ENCODE results near the gene E2F4. TPM values are rescaled to one million over a fixed set of nuclear protein-coding genes. Genes with fewer than 3 reads are reported as not detected.

Gene E2F4
- total RNA-seq, 8 experiments from 2014 or later, result 27.7 to 83.7 (median 48.5) TPM

GRCh38 chr16:67162506-67163163 is 29.3 kb upstream of the E2F4 start:
- 0 to 100% (median 23%) methylated on average over 1 to 11 of the region's 44 CpGs; no CpG with 5 or more reads in 1 of the 10 experiments for WGBS, 10 experiments
- Histone ChIP-seq H3K4me3 (peak overlapping the region; percentile 35 to 47 (median 37)), H3K4me1 (replicated peaks in 1 of 2) (peaks cover 5 to 27% of the 10 kb centered on the region in 2 donors), H3K27ac (peak overlapping the region; percentile 81 to 88)
- ATAC-seq (replicated peaks in 6 of 8), result no peak
- in situ Hi-C loops (cut with MboI; ENCODE audit: low pct_unique_long_range_greater_than_20kb in 2 of 9, low sequenced_read_pairs in 9 of 9, unreplicated experiment in 9 of 9), result loop anchor here in 8 of 9 experiments (25.0 kb wide), 2 partner anchors 175 to 200 kb away; partner anchors contain the start of genes CES3 (in 7 of the 8) and CES4A (in 1 of the 8)

DNA sequence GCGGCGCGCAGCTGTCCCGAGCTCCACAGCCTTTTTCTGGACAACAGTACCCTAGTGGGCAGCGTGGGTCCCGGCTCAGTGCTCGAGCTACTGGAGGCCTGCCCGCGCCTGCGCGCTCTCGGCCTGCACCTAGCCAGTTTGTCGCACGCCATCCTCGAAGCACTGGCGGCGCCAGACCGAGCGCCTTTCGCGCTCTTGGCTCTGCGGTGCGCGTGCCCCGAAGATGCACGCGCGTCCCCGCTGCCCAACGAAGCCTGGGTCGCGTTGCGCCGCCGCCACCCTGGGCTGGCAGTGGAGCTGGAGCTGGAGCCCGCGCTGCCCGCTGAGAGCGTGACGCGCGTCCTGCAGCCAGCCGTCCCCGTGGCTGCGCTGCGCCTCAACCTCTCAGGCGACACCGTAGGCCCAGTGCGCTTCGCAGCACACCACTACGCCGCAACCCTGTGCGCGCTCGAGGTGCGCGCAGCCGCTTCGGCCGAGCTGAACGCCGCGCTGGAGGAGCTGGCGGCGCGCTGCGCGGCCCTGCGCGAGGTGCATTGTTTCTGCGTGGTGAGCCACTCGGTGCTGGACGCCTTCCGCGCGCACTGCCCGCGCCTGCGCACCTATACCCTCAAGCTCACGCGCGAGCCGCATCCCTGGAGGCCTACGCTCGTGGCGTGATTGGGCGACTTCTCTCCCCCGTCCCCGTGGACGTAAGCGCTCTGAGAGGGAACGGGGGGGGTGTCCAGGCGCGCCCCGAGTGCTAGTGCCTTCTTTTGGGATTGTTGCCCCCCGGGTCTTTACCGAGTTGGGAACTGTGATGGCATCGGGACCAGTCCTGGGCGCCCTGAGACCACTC is 28.6 kb upstream of the E2F4 start:
- WGBS, 10 experiments, result 0 to 20% (median 3%) methylated on average over 1 to 24 of the region's 99 CpGs; no CpG with 5 or more reads in 5 of the 10 experiments
- Histone ChIP-seq H3K4me3 (peak overlapping the region; percentile 35 to 47 (median 37)), H3K4me1 (replicated peaks in 1 of 2) (peaks cover 5 to 27% of the 10 kb centered on the region in 2 donors), H3K27ac (peak overlapping the region; percentile 81 to 88)
- peak in 5 of 8 experiments; percentile 76 to 83 (median 78) for ATAC-seq (replicated peaks in 6 of 8)
- in situ Hi-C loops (cut with MboI; ENCODE audit: low pct_unique_long_range_greater_than_20kb in 2 of 9, low sequenced_read_pairs in 9 of 9, unreplicated experiment in 9 of 9), result loop anchor here in 8 of 9 experiments (25.0 kb wide), 2 partner anchors 176 to 201 kb away; partner anchors contain the start of genes CES3 (in 7 of the 8) and CES4A (in 1 of the 8)

GRCh38 chr16:67163999-67164558 is 27.9 kb upstream of the E2F4 start:
- Histone ChIP-seq H3K4me3 (peak overlapping the region; percentile 35 to 47 (median 37)), H3K4me1 (replicated peaks in 1 of 2) (peaks cover 7 to 28% of the 10 kb centered on the region in 2 donors), H3K27ac (peak overlapping the region; percentile 81 to 88)
- in situ Hi-C loops (cut with MboI; ENCODE audit: low pct_unique_long_range_greater_than_20kb in 2 of 9, low sequenced_read_pairs in 9 of 9, unreplicated experiment in 9 of 9), result loop anchor here in 8 of 9 experiments (25.0 kb wide), 2 partner anchors 177 to 202 kb away; partner anchors contain the start of genes CES3 (in 7 of the 8) and CES4A (in 1 of the 8)
- 4% methylated on average over 4 of the region's 34 CpGs; no CpG with 5 or more reads in 9 of the 10 experiments for WGBS, 10 experiments
- peak in 7 of 8 experiments; percentile 0 to 62 (median 57) for ATAC-seq (replicated peaks in 6 of 8)

- peak within 1 kb of the TSS; percentile 81 to 88 for H3K27ac ChIP-seq
- H3K4me1 ChIP-seq (replicated peaks in 1 of 2), result peaks cover 13 to 30% of the 10 kb centered on the region in 2 donors
- peak within 1 kb of the TSS; percentile 35 to 47 (median 37) for H3K4me3 ChIP-seq
- in situ Hi-C loops (cut with MboI; ENCODE audit: low pct_unique_long_range_greater_than_20kb in 2 of 9, low sequenced_read_pairs in 9 of 9, unreplicated experiment in 9 of 9), result loop anchor here in 8 of 9 experiments (25.0 kb wide), 2 partner anchors 177 to 202 kb away; partner anchors contain the start of genes CES3 (in 7 of the 8) and CES4A (in 1 of the 8)
- ATAC-seq (replicated peaks in 6 of 8), result peak; percentile 0 to 49 (median 40)
- WGBS, 10 experiments, result 5 to 18% (median 12%) methylated on average over 4 to 9 of the region's 41 CpGs; no CpG with 5 or more reads in 7 of the 10 experiments
Measured at GRCh38 chr16:67164599-67165061, 27.3 kb upstream of the E2F4 start, which contains the start of gene HSF4. Gene HSF4 (plus strand): TSS chr16:67164745. CDS start chr16:67164812, 67 bp downstream.

DNA sequence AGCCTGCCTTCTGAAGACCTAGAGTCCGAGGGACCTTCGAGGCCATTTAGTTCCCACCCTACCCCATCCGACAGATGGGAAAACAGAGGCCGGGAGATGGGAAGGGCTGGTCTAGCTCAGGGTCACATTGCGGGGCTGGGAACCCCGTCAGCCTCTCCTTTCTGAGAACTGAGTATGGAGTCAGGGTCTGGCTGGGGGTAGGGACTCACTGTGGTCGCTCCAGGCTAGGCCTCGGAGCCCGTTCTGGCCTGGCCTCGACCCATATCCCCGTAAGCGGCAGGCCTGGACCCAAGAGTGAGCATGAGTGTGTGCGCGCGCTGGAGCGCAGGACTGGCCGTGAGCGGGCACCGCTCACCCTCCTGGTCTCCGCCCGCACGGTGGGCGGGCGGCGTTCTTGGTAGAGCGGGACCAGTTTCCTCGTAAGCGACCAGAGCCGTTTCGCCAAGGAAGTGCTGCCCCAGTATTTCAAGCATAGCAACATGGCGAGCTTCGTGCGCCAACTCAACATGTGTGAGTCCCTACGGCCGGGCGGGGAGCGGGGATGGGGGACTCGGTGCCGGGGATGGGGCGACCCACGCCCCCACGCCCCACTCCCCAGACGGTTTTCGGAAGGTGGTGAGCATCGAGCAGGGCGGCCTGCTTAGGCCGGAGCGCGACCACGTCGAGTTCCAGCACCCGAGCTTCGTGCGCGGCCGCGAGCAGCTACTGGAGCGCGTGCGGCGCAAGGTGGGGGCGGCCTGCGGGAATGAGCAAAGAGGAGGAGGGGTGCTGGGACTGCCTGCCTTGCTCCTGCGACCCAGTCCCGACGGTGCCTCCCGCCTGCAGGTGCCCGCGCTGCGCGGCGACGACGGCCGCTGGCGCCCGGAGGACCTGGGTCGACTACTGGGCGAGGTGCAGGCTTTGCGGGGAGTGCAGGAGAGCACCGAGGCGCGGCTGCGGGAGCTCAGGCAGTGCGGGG is 26.6 kb upstream of the E2F4 start:
- WGBS, 10 experiments, result 18 to 60% (median 28%) methylated on average over 3 to 12 of the region's 85 CpGs; no CpG with 5 or more reads in 7 of the 10 experiments
- peaks cover 19 to 29% of the 10 kb centered on the region in 2 donors for H3K4me1 ChIP-seq (replicated peaks in 1 of 2)
- in situ Hi-C loops (cut with MboI; ENCODE audit: low pct_unique_long_range_greater_than_20kb in 2 of 9, low sequenced_read_pairs in 9 of 9, unreplicated experiment in 9 of 9), result loop anchor here in 8 of 9 experiments (25.0 kb wide), 2 partner anchors 178 to 203 kb away; partner anchors contain the start of genes CES3 (in 7 of the 8) and CES4A (in 1 of the 8)
- H3K27ac ChIP-seq, result no peak overlapping the region
- no peak for ATAC-seq (replicated peaks in 6 of 8)
- H3K4me3 ChIP-seq, result peak overlapping the region; percentile 35 to 47 (median 37)

GRCh38 chr16:67166110-67166547 is 25.8 kb upstream of the E2F4 start:
- in situ Hi-C loops (cut with MboI; ENCODE audit: low pct_unique_long_range_greater_than_20kb in 2 of 9, low sequenced_read_pairs in 9 of 9, unreplicated experiment in 9 of 9), result loop anchor here in 8 of 9 experiments (25.0 kb wide), 2 partner anchors 179 to 204 kb away; partner anchors contain the start of genes CES3 (in 7 of the 8) and CES4A (in 1 of the 8)
- peaks cover 24 to 32% of the 10 kb centered on the region in 2 donors for H3K4me1 ChIP-seq (replicated peaks in 1 of 2)
- no peak overlapping the region for H3K27ac ChIP-seq
- H3K4me3 ChIP-seq, result no peak overlapping the region
- 30 to 34% methylated on average over 2 to 3 of the region's 18 CpGs; no CpG with 5 or more reads in 8 of the 10 experiments for WGBS, 10 experiments
- ATAC-seq (replicated peaks in 6 of 8), result no peak

GRCh38 chr16:67166598-67167168 is 25.3 kb upstream of the E2F4 start:
- in situ Hi-C loops (cut with MboI; ENCODE audit: low pct_unique_long_range_greater_than_20kb in 2 of 9, low sequenced_read_pairs in 9 of 9, unreplicated experiment in 9 of 9), result loop anchor here in 8 of 9 experiments (25.0 kb wide), 2 partner anchors 179 to 204 kb away; partner anchors contain the start of genes CES3 (in 7 of the 8) and CES4A (in 1 of the 8)
- no peak for ATAC-seq (replicated peaks in 6 of 8)
- 20 to 82% methylated on average over 1 to 2 of the region's 5 CpGs; no CpG with 5 or more reads in 8 of the 10 experiments for WGBS, 10 experiments
- no peak overlapping the region for H3K4me3 ChIP-seq
- H3K4me1 ChIP-seq (replicated peaks in 1 of 2), result peaks cover 26 to 36% of the 10 kb centered on the region in 2 donors
- no peak overlapping the region for H3K27ac ChIP-seq

DNA sequence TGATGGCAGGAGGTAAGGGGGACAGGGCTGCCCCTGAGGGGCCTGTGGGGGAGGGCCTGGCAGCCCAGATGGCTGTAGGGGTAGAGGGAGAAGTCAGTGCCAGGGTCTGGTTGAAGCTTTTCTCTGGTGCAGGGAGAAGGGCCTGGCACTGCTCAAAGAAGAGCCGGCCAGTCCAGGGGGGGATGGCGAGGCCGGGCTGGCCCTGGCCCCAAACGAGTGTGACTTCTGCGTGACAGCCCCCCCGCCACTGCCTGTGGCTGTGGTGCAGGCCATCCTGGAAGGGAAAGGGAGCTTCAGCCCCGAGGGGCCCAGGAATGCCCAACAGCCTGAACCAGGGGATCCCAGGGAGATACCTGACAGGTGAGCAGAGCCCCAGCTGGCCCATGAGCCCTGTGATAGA is 24.4 kb upstream of the E2F4 start:
- Histone ChIP-seq H3K27ac (no peak overlapping the region), H3K4me3 (no peak overlapping the region), H3K4me1 (replicated peaks in 1 of 2) (peaks cover 26 to 34% of the 10 kb centered on the region in 2 donors)
- in situ Hi-C loops (cut with MboI; ENCODE audit: low pct_unique_long_range_greater_than_20kb in 2 of 9, low sequenced_read_pairs in 9 of 9, unreplicated experiment in 9 of 9), result loop anchor here in 8 of 9 experiments (25.0 kb wide), 2 partner anchors 180 to 205 kb away; partner anchors contain the start of genes CES3 (in 7 of the 8) and CES4A (in 1 of the 8)
- 60 to 83% methylated on average over 1 of the region's 7 CpGs; no CpG with 5 or more reads in 8 of the 10 experiments for WGBS, 10 experiments
- ATAC-seq (replicated peaks in 6 of 8), result no peak

- peak overlapping the region in 1 of 2 donors; percentile 81 for H3K27ac ChIP-seq
- H3K4me3 ChIP-seq, result no peak overlapping the region
- in situ Hi-C loops (cut with MboI; ENCODE audit: low pct_unique_long_range_greater_than_20kb in 2 of 9, low sequenced_read_pairs in 9 of 9, unreplicated experiment in 9 of 9), result loop anchor here in 8 of 9 experiments (25.0 kb wide), 2 partner anchors 182 to 207 kb away; partner anchors contain the start of genes CES3 (in 7 of the 8) and CES4A (in 1 of the 8)
Measured at GRCh38 chr16:67169011-67169451, 22.9 kb upstream of the E2F4 start.

GRCh38 chr16:67169642-67170167 is 22.2 kb upstream of the E2F4 start:
- Histone ChIP-seq H3K27ac (peak overlapping the region; percentile 70 to 81), H3K4me3 (peak overlapping the region; percentile 24 to 42 (median 30)), H3K4me1 (replicated peaks in 1 of 2) (peaks cover 34 to 36% of the 10 kb centered on the region in 2 donors)
- peak; percentile 1 to 27 (median 14) for ATAC-seq (replicated peaks in 6 of 8)
- WGBS, 10 experiments, result 0 to 10% (median 1%) methylated on average over 1 to 14 of the region's 24 CpGs; no CpG with 5 or more reads in 4 of the 10 experiments
- in situ Hi-C loops (cut with MboI; ENCODE audit: low pct_unique_long_range_greater_than_20kb in 2 of 9, low sequenced_read_pairs in 9 of 9, unreplicated experiment in 9 of 9), result loop anchor here in 8 of 9 experiments (25.0 kb wide), 2 partner anchors 182 to 207 kb away; partner anchors contain the start of genes CES3 (in 7 of the 8) and CES4A (in 1 of the 8)

More at GRCh38 chr16:67169011-67169451, 22.9 kb upstream of the E2F4 start:
- WGBS, 10 experiments, result 41 to 75% (median 51%) methylated on average over 2 to 4 of the region's 9 CpGs; no CpG with 5 or more reads in 7 of the 10 experiments
- peaks cover 32% of the 10 kb centered on the region in 2 donors for H3K4me1 ChIP-seq (replicated peaks in 1 of 2)
- ATAC-seq (replicated peaks in 6 of 8), result no peak

Measured in motor neuron (in vitro differentiated cells).